Breast epithelium (tissue), 3 donors: ENCODE measurements around the gene PSMD7.

Experiments used
- POLR2AphosphoS5 ChIP-seq, 3 donors: sonication (generic); formaldehyde crosslinking; IDR thresholded peaks; one replicate each; pipeline ENCODE4 v1.6.1; 2017; ENCODE audit warnings: antibody characterized with exemption in 3 of 3
- TF ChIP-seq, protein P1 (sequence below), 3 donors: fragments of 450-650 bp; IDR thresholded peaks; one replicate each; pipeline ENCODE4 v1.5.1; 2016 to 2017; ENCODE audit warnings: antibody characterized with exemption in 3 of 3, mild to moderate bottlenecking in 3 of 3, moderate library complexity in 3 of 3

DNA sequence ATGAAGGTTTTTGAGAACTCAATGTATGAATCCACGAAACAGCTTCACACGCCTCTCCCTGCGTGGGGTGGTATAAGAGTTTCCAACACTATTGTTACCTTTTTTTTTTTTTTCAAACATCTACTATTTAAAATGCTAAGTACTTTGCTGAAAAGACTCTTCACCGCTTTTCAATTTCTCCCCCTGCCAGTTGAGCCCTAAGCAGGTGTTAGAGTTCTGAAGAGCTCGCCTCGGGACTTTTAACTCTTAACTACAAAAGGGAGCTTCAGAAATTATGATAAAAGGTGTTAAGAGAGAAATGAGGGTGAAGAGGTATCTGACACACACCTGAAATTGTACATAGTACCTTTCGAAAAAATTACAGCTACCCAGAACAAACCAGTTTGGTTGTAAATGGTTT is 20.9 kb upstream of the PSMD7 start:
- TF ChIP-seq, protein P1, sequence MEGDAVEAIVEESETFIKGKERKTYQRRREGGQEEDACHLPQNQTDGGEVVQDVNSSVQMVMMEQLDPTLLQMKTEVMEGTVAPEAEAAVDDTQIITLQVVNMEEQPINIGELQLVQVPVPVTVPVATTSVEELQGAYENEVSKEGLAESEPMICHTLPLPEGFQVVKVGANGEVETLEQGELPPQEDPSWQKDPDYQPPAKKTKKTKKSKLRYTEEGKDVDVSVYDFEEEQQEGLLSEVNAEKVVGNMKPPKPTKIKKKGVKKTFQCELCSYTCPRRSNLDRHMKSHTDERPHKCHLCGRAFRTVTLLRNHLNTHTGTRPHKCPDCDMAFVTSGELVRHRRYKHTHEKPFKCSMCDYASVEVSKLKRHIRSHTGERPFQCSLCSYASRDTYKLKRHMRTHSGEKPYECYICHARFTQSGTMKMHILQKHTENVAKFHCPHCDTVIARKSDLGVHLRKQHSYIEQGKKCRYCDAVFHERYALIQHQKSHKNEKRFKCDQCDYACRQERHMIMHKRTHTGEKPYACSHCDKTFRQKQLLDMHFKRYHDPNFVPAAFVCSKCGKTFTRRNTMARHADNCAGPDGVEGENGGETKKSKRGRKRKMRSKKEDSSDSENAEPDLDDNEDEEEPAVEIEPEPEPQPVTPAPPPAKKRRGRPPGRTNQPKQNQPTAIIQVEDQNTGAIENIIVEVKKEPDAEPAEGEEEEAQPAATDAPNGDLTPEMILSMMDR (IDR thresholded peaks at IDR 0.05) = no peak
- no peak for TF ChIP-seq POLR2AphosphoS5 (IDR thresholded peaks at IDR 0.05)
